Measurements from ENCODE around the gene PIP5KL1.

DNA sequence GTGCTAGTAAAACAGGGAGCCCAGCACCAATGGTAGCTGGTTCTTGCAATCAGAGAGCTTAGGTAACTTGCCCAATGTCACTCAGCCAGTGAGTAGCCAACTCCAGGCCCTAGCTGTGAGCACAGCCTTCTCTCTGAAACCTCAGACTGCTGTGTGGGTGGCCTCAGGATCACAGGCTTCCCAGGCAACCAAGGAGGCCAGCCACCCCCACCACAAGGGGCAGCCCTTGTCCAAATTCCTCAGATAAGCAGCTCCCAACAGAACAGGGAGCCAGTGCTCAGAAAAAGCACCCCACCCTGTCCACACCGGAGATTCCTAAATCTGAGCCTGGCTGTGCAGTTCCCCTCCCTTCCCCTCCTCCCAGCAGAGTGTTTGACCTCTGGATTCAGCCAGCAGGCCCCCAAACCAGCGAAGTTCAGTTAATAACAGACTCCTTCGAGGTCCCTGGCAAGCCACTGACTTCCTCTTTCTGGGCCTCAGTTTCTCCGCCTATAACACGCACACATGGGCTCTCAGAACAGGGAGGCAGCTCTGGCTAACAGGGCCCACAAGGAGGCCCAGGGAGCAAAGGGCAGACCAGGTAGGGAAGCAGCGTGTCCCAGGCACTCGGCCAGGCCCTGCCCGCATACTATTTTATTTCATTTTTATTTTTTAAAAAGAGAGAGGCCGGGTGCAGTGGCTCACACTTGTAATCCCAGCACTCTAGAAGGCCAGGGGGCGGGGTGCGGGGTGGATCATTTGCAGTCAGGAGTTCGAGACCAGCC is 47.5 kb upstream of the PIP5KL1 start:
- TF ChIP-seq POLR2AphosphoS5 (IDR thresholded peaks at IDR 0.05; ENCODE audit: low read depth) (no peak), CTCF (conservative IDR thresholded peaks at IDR 0.05; ENCODE audit: low read depth in 2 of 2) (peak in 1 of 2 experiments; percentile 8; a peak in 1 of 4 replicates), EZH2phosphoT487 (IDR thresholded peaks at IDR 0.05; ENCODE audit: unreplicated experiment) (no peak), EZH2 (IDR thresholded peaks at IDR 0.05; ENCODE audit: low read depth, unreplicated experiment) (no peak), CREB1 (CRISPR knock-in tag; IDR thresholded peaks at IDR 0.05; ENCODE audit: low read depth) (no peak)
- TF ChIP-seq, protein P1, sequence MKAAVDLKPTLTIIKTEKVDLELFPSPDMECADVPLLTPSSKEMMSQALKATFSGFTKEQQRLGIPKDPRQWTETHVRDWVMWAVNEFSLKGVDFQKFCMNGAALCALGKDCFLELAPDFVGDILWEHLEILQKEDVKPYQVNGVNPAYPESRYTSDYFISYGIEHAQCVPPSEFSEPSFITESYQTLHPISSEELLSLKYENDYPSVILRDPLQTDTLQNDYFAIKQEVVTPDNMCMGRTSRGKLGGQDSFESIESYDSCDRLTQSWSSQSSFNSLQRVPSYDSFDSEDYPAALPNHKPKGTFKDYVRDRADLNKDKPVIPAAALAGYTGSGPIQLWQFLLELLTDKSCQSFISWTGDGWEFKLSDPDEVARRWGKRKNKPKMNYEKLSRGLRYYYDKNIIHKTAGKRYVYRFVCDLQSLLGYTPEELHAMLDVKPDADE (IDR thresholded peaks at IDR 0.05) = no peak
